ENCODE measurements around the gene COL20A1.

DNA sequence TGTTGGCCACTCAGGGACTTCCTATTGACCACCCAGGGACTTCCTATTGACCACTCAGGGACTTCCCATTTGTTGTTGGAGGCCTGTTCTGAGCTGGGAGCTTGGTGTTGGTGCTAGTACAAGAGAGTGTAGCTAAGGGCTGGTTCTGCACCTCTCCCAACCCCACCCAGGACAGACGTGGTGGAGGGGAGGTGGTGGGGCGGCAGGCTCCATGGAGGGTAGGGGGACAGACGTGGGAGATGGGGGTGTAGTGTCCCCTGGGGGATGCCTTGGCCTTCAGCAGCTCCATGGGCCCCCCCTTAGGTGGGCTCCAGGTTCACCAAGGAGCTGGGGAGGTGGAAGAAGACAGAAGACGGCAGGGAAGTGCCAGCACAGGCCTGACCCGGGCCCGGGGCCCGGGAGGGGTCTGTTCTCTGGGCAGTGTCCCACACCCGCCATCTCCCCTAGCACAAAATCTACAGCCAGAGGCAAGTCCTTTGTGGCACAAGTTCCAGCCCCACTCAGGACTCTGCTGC lies 34.3 kb downstream of the COL20A1 start:
- TF ChIP-seq, protein P1, sequence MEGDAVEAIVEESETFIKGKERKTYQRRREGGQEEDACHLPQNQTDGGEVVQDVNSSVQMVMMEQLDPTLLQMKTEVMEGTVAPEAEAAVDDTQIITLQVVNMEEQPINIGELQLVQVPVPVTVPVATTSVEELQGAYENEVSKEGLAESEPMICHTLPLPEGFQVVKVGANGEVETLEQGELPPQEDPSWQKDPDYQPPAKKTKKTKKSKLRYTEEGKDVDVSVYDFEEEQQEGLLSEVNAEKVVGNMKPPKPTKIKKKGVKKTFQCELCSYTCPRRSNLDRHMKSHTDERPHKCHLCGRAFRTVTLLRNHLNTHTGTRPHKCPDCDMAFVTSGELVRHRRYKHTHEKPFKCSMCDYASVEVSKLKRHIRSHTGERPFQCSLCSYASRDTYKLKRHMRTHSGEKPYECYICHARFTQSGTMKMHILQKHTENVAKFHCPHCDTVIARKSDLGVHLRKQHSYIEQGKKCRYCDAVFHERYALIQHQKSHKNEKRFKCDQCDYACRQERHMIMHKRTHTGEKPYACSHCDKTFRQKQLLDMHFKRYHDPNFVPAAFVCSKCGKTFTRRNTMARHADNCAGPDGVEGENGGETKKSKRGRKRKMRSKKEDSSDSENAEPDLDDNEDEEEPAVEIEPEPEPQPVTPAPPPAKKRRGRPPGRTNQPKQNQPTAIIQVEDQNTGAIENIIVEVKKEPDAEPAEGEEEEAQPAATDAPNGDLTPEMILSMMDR (IDR thresholded peaks at IDR 0.05): no peak
- no peak for TF ChIP-seq POLR2A (IDR thresholded peaks at IDR 0.05)
